ENCODE data around the gene PHF23. TPM values are rescaled to one million over a fixed set of nuclear protein-coding genes. Genes with fewer than 3 reads are reported as not detected.
"Not testable (repeated sequence)": the region's sequence is repeated elsewhere in the genome, so short reads cannot be mapped to it uniquely, and the experiment has no call there.

The PHF23 gene
- total and polyA plus RNA-seq, 3 experiments from 2014 or later, result 25.8 to 51.9 (median 48.0) TPM

DNA sequence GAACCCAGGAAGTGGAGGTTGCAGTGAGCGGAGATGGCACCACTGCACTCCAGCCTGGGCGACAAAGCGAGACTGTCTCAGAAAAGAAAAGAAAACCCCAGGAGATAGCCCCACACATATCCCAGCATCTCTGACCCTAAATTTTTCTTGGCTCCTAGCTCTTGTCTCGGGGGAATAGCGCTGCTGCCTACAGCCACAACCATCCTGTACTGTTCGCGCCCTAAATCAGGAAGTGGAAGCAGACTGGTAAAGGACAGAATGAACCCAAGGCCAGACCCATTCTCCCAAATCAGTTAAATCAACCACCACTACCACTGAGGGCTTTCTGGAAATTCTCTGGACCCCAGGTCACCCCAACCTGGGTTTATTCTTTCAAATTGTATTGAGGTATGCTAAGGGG lies 10.6 kb upstream of the PHF23 start:
- Histone ChIP-seq H3K9me3 (ENCODE audit: low read length) (no peaks in the 10 kb centered on the region), H3K4me1 (ENCODE audit: insufficient read depth, low read length) (peaks cover 33% of the 10 kb centered on the region), H3K27ac (ENCODE audit: low read depth, low read length) (peak overlapping the region; percentile 97), H3K27me3 (ENCODE audit: insufficient read depth, low read length, poor library complexity, severe bottlenecking) (no peaks in the 10 kb centered on the region), H3K4me3 (ENCODE audit: low read length) (peak overlapping the region; percentile 68), H3K36me3 (ENCODE audit: insufficient read depth, low read length) (peaks cover 24% of the 10 kb centered on the region)
- Mint-ChIP-seq H3K36me3 (peaks cover 0 to 50% (median 14%) of the 10 kb centered on the region in 3 donors), H3K27me3 (peaks cover 0 to 2% of the 10 kb centered on the region in 2 donors), H3K27ac (peak overlapping the region in 6 of 8 donors; percentile 46 to 96 (median 96)), H3K4me1 (peaks cover 41 to 55% (median 46%) of the 10 kb centered on the region in 3 donors), H3K9me3 (no peaks in the 10 kb centered on the region), H3K4me3 (peak overlapping the region; percentile 70 to 98 (median 93))
- POLR2A ChIA-PET, result interaction anchor here (2.5 kb wide), 1 partner anchor 10 kb away, joined by 16 read pairs; the partner anchor contains the start of gene PHF23
- no peak for DNase-seq
- CTCF ChIA-PET, result interaction anchor here (1.0 to 1.9 kb wide), 2 partner anchors 10 to 47 kb away, joined by 3 to 5 read pairs; no protein-coding TSS in a partner anchor

DNA sequence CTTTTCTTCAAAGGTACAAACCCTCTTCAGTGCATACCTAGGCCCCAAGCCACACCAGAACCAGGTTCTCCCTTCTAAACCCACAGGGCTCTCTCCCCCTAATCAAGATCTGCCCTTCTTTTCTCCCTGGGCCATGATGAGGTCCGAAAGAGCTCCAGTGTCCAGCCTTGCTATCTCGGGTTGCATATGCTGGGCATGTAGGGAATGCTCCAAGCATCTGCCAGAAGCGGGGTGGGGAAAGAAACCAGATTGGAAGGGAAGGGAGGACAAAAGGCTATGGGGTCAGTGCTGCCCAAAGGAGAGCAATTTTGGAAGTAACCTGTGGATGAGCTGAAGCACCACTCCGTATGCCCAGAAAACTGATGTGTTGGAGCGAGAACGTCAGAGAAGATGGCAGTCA lies 10.0 kb upstream of the PHF23 start:
- Histone ChIP-seq H3K4me3 (ENCODE audit: low read length) (no peak overlapping the region), H3K27me3 (ENCODE audit: insufficient read depth, low read length, poor library complexity, severe bottlenecking) (no peaks in the 10 kb centered on the region), H3K9me3 (ENCODE audit: low read length) (no peaks in the 10 kb centered on the region), H3K36me3 (ENCODE audit: insufficient read depth, low read length) (peaks cover 26% of the 10 kb centered on the region), H3K4me1 (ENCODE audit: insufficient read depth, low read length) (peaks cover 33% of the 10 kb centered on the region), H3K27ac (ENCODE audit: low read depth, low read length) (no peak overlapping the region)
- no peak for DNase-seq
- Mint-ChIP-seq H3K9me3 (no peaks in the 10 kb centered on the region), H3K4me3 (peak overlapping the region; percentile 66 to 95 (median 93)), H3K27ac (peak overlapping the region in 2 of 8 donors; percentile 76 to 91), H3K36me3 (peaks cover 0 to 50% (median 18%) of the 10 kb centered on the region in 3 donors), H3K27me3 (peaks cover 0 to 2% of the 10 kb centered on the region in 2 donors), H3K4me1 (peaks cover 41 to 51% (median 46%) of the 10 kb centered on the region in 3 donors)
- ChIA-PET POLR2A (no interaction called here), CTCF (interaction anchor here (1.0 to 1.9 kb wide), 2 partner anchors 9 to 47 kb away, joined by 3 to 5 read pairs; no protein-coding TSS in a partner anchor)

DNA sequence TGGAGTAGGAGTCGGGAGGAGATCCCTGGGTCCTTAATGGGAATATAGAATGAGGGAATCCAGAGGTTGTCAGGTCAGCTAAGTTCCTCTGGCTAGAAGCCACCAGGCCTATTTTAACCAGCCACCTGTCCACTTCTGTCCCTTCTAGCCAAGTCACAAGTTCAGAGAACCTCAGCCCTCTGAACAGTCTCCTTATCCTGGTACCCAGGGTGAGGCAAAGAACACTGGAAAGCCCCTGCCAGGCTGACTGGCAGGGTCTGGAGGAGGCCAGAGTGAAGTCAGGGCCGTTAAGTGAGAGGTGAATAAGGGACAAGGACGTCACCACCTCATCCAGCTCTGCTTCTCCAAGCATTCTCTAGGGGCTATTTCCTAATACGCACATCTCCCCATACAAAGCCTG lies 9.5 kb upstream of the PHF23 start:
- H3K27ac ChIP-seq (ENCODE audit: low read depth, low read length), result no peak overlapping the region
- POLR2A ChIA-PET, result no interaction called here
- H3K9me3 ChIP-seq (ENCODE audit: low read length), result no peaks in the 10 kb centered on the region
- Mint-ChIP-seq H3K4me1 (peaks cover 39 to 47% (median 46%) of the 10 kb centered on the region in 3 donors), H3K27ac (peak overlapping the region in 3 of 8 donors; percentile 35 to 91 (median 63)), H3K27me3 (peaks cover 0 to 2% of the 10 kb centered on the region in 2 donors), H3K4me3 (peak overlapping the region; percentile 37 to 95 (median 93)), H3K36me3 (peaks cover 0 to 50% (median 16%) of the 10 kb centered on the region in 3 donors), H3K9me3 (no peaks in the 10 kb centered on the region)
- no peak for DNase-seq
- H3K4me3 ChIP-seq (ENCODE audit: low read length), result no peak overlapping the region
- H3K36me3 ChIP-seq (ENCODE audit: insufficient read depth, low read length), result peaks cover 25% of the 10 kb centered on the region
- H3K4me1 ChIP-seq (ENCODE audit: insufficient read depth, low read length), result peaks cover 33% of the 10 kb centered on the region
- CTCF ChIA-PET, result interaction anchor here (1.9 kb wide), 1 partner anchor 9 kb away, joined by 5 read pairs; no protein-coding TSS in a partner anchor
- no peaks in the 10 kb centered on the region for H3K27me3 ChIP-seq (ENCODE audit: insufficient read depth, low read length, poor library complexity, severe bottlenecking)

DNA sequence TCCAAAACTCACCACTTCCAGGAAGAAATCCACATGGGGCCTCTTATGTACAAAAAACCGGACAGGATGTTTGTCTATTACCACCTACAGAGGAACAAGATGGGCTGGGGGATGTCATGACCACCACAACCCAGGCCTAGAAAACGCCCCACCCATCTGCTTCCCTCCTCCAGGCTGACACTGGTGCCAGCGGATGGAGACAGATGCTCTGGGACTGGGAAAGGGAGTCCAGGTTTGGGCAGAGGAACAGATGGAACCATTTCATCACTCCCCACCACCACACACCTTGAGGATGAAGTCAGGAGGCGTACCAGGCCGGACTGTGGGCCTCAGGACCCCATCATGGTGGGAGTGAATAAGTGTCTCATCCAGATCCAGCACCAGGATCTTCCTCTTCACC lies 7.5 kb upstream of the PHF23 start:
- peak overlapping the region in 3 of 7 donors; percentile 27 to 64 (median 34) for H3K4me3 Mint-ChIP-seq
- peak overlapping the region in 4 of 8 donors; percentile 32 to 95 (median 76) for H3K27ac Mint-ChIP-seq
- DNase-seq, result no peak
- H3K4me1 ChIP-seq (ENCODE audit: insufficient read depth, low read length), result peaks cover 31% of the 10 kb centered on the region
- ChIA-PET CTCF (interaction anchor here (1.6 kb wide), 1 partner anchor 27 kb away, joined by 4 read pairs; the partner anchor contains the start of genes ACADVL and DLG4), POLR2A (no interaction called here)
- H3K9me3 ChIP-seq (ENCODE audit: low read length), result no peaks in the 10 kb centered on the region
- H3K27ac ChIP-seq (ENCODE audit: low read depth, low read length), result no peak overlapping the region
- peaks cover 0 to 3% (median 0%) of the 10 kb centered on the region in 5 donors for H3K9me3 Mint-ChIP-seq
- peaks cover 25% of the 10 kb centered on the region for H3K36me3 ChIP-seq (ENCODE audit: insufficient read depth, low read length)
- peaks cover 40 to 48% (median 44%) of the 10 kb centered on the region in 3 donors for H3K4me1 Mint-ChIP-seq
- peaks cover 0 to 49% (median 14%) of the 10 kb centered on the region in 3 donors for H3K36me3 Mint-ChIP-seq
- H3K27me3 ChIP-seq (ENCODE audit: insufficient read depth, low read length, poor library complexity, severe bottlenecking), result no peaks in the 10 kb centered on the region
- H3K27me3 Mint-ChIP-seq, result peaks cover 0 to 7% of the 10 kb centered on the region in 2 donors
- no peak overlapping the region for H3K4me3 ChIP-seq (ENCODE audit: low read length)

DNA sequence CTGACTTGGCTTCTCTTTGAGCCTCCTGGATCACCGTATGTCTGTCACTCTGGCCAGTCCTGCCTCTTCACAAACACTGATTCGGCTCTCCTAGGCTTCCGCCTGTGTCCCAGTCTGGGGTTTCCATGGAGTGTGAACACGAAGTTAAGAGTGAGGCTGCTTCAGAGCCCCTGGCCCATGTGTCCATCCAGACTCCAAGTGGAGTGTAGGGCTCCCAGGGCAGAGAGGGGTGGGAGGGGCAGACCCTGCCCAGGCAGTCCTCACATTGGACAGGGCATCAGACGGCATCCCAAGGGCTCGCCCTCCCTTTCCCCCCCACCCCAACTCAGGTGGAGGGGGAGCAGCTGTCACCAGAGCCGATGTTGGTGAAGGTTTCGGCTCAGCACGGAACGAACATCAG lies 4.6 kb upstream of the PHF23 start:
- not testable (repeated sequence) for H3K9me3 Mint-ChIP-seq
- peak overlapping the region in 3 of 8 donors; percentile 63 to 99 (median 96) for H3K27ac Mint-ChIP-seq
- POLR2A ChIA-PET, result interaction anchor here (0.6 kb wide), 1 partner anchor 193 kb away, joined by 5 read pairs; no protein-coding TSS in a partner anchor

DNA sequence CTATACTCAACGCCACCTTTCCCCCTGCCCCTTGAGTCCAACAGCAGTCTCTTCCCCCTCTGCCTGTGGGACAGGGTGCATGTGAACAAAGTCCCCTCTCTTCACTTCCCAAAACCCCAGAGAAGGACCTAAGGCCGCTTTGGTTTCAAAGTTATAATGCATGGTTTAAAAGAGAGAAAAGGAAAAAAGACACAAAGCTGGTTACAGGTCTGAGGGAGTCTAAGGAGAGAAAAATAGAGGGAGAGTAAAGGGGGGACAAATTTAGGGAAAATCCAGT lies 4.1 kb upstream of the PHF23 start:
- ChIA-PET POLR2A (interaction anchor here (0.6 to 2.7 kb wide), 6 partner anchors 8 to 197 kb away, joined by 4 to 13 read pairs (median 6); partner anchors contain the start of genes ACAP1, CTDNEP1, DVL2 and ELP5), CTCF (interaction anchor here (1.2 to 2.8 kb wide), 2 partner anchors 24 to 53 kb away, joined by 6 to 8 read pairs; partner anchors contain the start of genes ACADVL and DLG4)
- peak overlapping the region; percentile 69 for H3K27ac ChIP-seq (ENCODE audit: low read depth, low read length)
- no peaks in the 10 kb centered on the region for H3K27me3 ChIP-seq (ENCODE audit: insufficient read depth, low read length, poor library complexity, severe bottlenecking)
- no peaks in the 10 kb centered on the region for H3K9me3 ChIP-seq (ENCODE audit: low read length)
- peaks cover 29% of the 10 kb centered on the region for H3K4me1 ChIP-seq (ENCODE audit: insufficient read depth, low read length)
- H3K27me3 Mint-ChIP-seq, result peaks cover 0 to 11% of the 10 kb centered on the region in 2 donors
- H3K36me3 Mint-ChIP-seq, result peaks cover 0 to 69% (median 23%) of the 10 kb centered on the region in 3 donors
- peaks cover 37 to 44% (median 40%) of the 10 kb centered on the region in 3 donors for H3K4me1 Mint-ChIP-seq
- H3K4me3 ChIP-seq (ENCODE audit: low read length), result peak overlapping the region; percentile 78
- peaks cover 0 to 3% (median 0%) of the 10 kb centered on the region in 5 donors for H3K9me3 Mint-ChIP-seq
- DNase-seq, result no peak
- peak overlapping the region; percentile 76 to 98 (median 94) for H3K4me3 Mint-ChIP-seq
- peaks cover 37% of the 10 kb centered on the region for H3K36me3 ChIP-seq (ENCODE audit: insufficient read depth, low read length)
- peak overlapping the region; percentile 77 to 99 (median 96) for H3K27ac Mint-ChIP-seq

More for the DNA sequence above, 4.6 kb upstream of the PHF23 start:
- Mint-ChIP-seq H3K27me3 (peaks cover 0 to 11% of the 10 kb centered on the region in 2 donors), H3K36me3 (peaks cover 0 to 67% (median 23%) of the 10 kb centered on the region in 3 donors), H3K4me3 (peak overlapping the region; percentile 32 to 98 (median 80)), H3K4me1 (peaks cover 42 to 48% (median 45%) of the 10 kb centered on the region in 3 donors)
- CTCF ChIA-PET, result interaction anchor here (2.8 kb wide), 1 partner anchor 52 kb away, joined by 8 read pairs; no protein-coding TSS in a partner anchor
- DNase-seq; H3K27ac ChIP-seq (ENCODE audit: low read depth, low read length); H3K9me3 ChIP-seq (ENCODE audit: low read length); H3K4me3 ChIP-seq (ENCODE audit: low read length); H3K27me3 ChIP-seq (ENCODE audit: insufficient read depth, low read length, poor library complexity, severe bottlenecking): not testable (repeated sequence)
- H3K4me1 ChIP-seq (ENCODE audit: insufficient read depth, low read length), result peaks cover 31% of the 10 kb centered on the region
- peaks cover 37% of the 10 kb centered on the region for H3K36me3 ChIP-seq (ENCODE audit: insufficient read depth, low read length)

DNA sequence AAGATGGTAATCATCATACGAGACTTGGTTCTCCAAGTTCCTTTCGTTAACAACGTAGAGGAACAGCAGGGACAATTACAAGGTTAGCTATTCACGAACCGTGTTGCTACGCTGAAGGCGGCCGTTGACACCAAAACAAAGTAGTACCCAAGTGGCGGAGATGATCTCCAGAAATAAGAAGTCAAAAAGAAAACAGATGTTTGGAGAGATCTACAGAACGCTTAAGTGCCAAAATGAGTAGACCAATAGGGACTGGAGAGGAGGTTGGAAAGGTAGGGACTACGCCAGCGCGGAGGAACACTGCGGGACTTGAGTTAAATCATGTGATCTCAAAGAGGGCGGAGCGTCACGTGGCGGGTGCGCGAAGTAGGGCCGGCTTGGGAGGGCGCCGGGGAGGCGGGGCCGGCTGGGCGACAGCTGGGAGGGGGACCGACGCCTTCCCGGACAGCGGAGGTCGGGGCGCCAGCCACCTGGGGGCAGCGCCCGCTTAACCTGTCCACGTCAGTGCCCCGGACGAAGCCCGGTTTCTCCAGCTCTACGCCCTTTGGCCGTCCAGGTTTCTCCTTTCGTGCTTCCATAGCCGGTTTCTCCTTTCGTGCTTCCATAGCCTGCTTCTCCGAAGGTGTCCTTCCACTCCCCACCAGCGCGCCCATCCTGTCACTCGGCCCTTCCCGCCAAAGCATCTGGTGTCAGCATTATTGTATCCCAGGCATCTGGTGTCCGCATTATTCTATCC lies 3.6 kb upstream of the PHF23 start:
- ChIA-PET CTCF (interaction anchor here (0.6 to 2.8 kb wide), 10 partner anchors 8 to 609 kb away, joined by 3 to 8 read pairs (median 3); partner anchors contain the start of genes ACADVL, CLDN7, CTDNEP1 and DLG4), POLR2A (interaction anchor here (0.5 to 2.7 kb wide), 11 partner anchors 8 to 230 kb away, joined by 3 to 13 read pairs (median 6); partner anchors contain the start of genes ACADVL, ACAP1, CTDNEP1 and DLG4)
- peak overlapping the region; percentile 93 to 98 (median 96) for H3K4me3 Mint-ChIP-seq
- H3K9me3 ChIP-seq (ENCODE audit: low read length), result no peaks in the 10 kb centered on the region
- peaks cover 37 to 43% (median 39%) of the 10 kb centered on the region in 3 donors for H3K4me1 Mint-ChIP-seq
- H3K27ac ChIP-seq (ENCODE audit: low read depth, low read length), result peak overlapping the region; percentile 69
- peaks cover 0 to 11% of the 10 kb centered on the region in 2 donors for H3K27me3 Mint-ChIP-seq
- peak; percentile 91 to 96 (median 94) for DNase-seq
- peaks cover 0 to 70% (median 23%) of the 10 kb centered on the region in 3 donors for H3K36me3 Mint-ChIP-seq
- no peaks in the 10 kb centered on the region for H3K27me3 ChIP-seq (ENCODE audit: insufficient read depth, low read length, poor library complexity, severe bottlenecking)
- H3K27ac Mint-ChIP-seq, result peak overlapping the region; percentile 96 to 100 (median 99)
- peaks cover 0 to 3% (median 0%) of the 10 kb centered on the region in 5 donors for H3K9me3 Mint-ChIP-seq
- peaks cover 37% of the 10 kb centered on the region for H3K36me3 ChIP-seq (ENCODE audit: insufficient read depth, low read length)
- peak overlapping the region; percentile 78 for H3K4me3 ChIP-seq (ENCODE audit: low read length)
- H3K4me1 ChIP-seq (ENCODE audit: insufficient read depth, low read length), result peaks cover 29% of the 10 kb centered on the region

All from CD8-positive, alpha-beta memory T cell (primary cell).